Measurements from ENCODE around the gene FAAH. TPM values are rescaled to one million over a fixed set of nuclear protein-coding genes. Genes with fewer than 3 reads are reported as not detected.
"Not testable (repeated sequence)": the region's sequence is repeated elsewhere in the genome, so short reads cannot be mapped to it uniquely, and the experiment has no call there.

Gene FAAH
- total RNA-seq, 2 donors from 2014 or later, result 6.3 to 10.5 TPM

DNA sequence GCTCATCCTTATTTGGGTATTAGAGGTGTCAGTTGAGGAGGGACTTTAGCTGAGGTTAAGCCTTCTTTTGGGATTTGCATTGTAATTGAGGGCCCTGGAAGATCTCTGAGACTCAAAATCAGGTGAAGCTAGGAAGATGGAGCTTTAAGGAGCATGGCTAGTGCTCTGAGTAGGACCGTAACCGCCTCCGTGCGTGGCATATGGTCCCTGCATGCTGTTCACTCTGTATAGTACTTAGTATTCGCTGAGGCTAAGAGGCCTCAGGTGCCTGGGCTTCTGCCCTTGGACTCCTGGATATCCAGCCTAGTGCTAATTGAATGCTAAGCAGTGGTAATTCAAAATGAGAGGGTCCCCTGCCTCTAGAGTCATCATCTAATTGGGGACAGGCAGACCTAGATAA, 31.0 kb upstream of the FAAH start:
- H3K4me1 ChIP-seq, result no peaks in the 10 kb centered on the region
- H3K4me3 ChIP-seq, result no peak overlapping the region
- H3K27me3 ChIP-seq, result no peaks in the 10 kb centered on the region
- H3K36me3 ChIP-seq, result peaks cover 69% of the 10 kb centered on the region
- H3K27ac ChIP-seq, result no peak overlapping the region
- TF ChIP-seq, protein P1, sequence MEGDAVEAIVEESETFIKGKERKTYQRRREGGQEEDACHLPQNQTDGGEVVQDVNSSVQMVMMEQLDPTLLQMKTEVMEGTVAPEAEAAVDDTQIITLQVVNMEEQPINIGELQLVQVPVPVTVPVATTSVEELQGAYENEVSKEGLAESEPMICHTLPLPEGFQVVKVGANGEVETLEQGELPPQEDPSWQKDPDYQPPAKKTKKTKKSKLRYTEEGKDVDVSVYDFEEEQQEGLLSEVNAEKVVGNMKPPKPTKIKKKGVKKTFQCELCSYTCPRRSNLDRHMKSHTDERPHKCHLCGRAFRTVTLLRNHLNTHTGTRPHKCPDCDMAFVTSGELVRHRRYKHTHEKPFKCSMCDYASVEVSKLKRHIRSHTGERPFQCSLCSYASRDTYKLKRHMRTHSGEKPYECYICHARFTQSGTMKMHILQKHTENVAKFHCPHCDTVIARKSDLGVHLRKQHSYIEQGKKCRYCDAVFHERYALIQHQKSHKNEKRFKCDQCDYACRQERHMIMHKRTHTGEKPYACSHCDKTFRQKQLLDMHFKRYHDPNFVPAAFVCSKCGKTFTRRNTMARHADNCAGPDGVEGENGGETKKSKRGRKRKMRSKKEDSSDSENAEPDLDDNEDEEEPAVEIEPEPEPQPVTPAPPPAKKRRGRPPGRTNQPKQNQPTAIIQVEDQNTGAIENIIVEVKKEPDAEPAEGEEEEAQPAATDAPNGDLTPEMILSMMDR (IDR thresholded peaks at IDR 0.05), result no peak
- H3K9me3 ChIP-seq, result no peaks in the 10 kb centered on the region
- no peak for DNase-seq (ENCODE audit: low spot score)

DNA sequence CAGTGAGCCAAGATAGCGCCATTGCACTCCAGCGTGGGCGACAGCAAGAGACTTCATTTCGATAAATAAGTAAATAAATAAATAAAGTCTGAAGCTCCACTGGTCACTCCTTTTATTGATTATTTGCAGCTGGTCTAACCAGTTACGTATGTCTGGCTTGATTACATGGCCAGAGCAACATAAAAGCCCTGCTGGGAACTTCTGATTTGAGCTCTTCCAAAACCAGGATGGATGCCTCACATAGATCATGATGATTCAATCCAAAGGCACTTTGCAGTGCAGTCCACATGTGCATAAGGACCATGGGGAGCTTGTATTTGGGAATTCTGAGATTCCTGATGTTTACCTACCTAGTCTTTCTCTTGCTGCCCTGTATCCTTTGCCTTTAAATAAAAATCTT, 29.5 kb upstream of the FAAH start:
- Histone ChIP-seq H3K27me3 (no peaks in the 10 kb centered on the region), H3K4me1 (no peaks in the 10 kb centered on the region), H3K4me3 (no peak overlapping the region), H3K27ac (no peak overlapping the region), H3K36me3 (peaks cover 61% of the 10 kb centered on the region), H3K9me3 (no peaks in the 10 kb centered on the region)
- TF ChIP-seq, protein P1 (IDR thresholded peaks at IDR 0.05), result no peak
- DNase-seq (ENCODE audit: low spot score), result no peak

- H3K27ac ChIP-seq; DNase-seq (ENCODE audit: low spot score); H3K4me3 ChIP-seq; H3K27me3 ChIP-seq; H3K9me3 ChIP-seq; H3K4me1 ChIP-seq: not testable (repeated sequence)
- peaks cover 54% of the 10 kb centered on the region for H3K36me3 ChIP-seq
Measured at GRCh38 chr1:46365796-46366195, 28.3 kb upstream of the FAAH start.

DNA sequence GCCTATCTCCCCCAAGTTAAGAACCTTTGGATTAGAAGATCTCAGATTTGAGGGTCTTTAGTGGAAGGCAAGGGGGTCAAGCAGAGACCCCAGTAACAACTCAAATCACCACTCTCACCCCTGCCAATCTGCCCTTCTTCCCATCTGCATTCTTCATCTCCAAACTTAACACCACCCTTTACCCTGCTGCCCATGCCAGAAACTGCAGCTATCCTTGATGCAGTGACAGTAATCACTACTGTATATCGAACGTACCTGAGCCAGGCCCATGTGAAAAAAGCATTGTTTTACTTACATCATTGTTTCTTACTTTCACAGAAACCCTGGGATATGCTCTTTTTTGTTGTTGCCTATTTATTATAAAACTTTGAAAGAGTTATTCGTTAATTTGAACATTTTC, 27.0 kb upstream of the FAAH start:
- TF ChIP-seq, protein P1 (IDR thresholded peaks at IDR 0.05), result no peak
- no peak overlapping the region for H3K27ac ChIP-seq
- peaks cover 41% of the 10 kb centered on the region for H3K36me3 ChIP-seq

GRCh38 chr1:46367701-46368100, 26.4 kb upstream of the FAAH start:
- not testable (repeated sequence) for H3K4me1 ChIP-seq; H3K9me3 ChIP-seq; H3K27me3 ChIP-seq; DNase-seq (ENCODE audit: low spot score); H3K27ac ChIP-seq; H3K4me3 ChIP-seq
- peaks cover 35% of the 10 kb centered on the region for H3K36me3 ChIP-seq

More for the DNA sequence above, 27.0 kb upstream of the FAAH start:
- no peak for DNase-seq (ENCODE audit: low spot score)
- H3K27me3 ChIP-seq, result no peaks in the 10 kb centered on the region
- H3K9me3 ChIP-seq, result no peaks in the 10 kb centered on the region
- H3K4me3 ChIP-seq, result no peak overlapping the region
- no peaks in the 10 kb centered on the region for H3K4me1 ChIP-seq

DNA sequence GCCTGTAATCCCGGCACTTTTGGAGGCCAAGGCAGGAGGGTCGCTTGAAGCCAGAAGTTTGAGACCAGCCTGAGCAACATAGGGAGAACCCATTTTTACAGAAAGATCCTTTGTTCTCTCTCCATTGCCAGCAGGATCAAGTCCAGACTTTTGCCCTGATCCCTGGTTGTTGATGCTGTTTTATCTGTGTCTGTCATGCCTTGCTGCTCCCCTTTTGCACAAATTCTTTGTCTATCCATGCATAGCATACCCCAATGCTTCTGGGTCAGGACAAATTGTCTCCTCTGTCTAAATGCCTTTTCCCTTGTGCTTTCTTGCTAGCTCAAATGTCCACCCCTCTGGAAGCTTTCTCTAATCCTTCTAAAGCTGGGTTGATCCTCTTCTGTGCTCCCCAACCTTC, 25.3 kb upstream of the FAAH start:
- Histone ChIP-seq H3K27ac (no peak overlapping the region), H3K27me3 (no peaks in the 10 kb centered on the region), H3K4me1 (no peaks in the 10 kb centered on the region), H3K4me3 (no peak overlapping the region), H3K36me3 (peaks cover 26% of the 10 kb centered on the region), H3K9me3 (no peaks in the 10 kb centered on the region)
- DNase-seq (ENCODE audit: low spot score), result no peak
- TF ChIP-seq, protein P1 (IDR thresholded peaks at IDR 0.05), result no peak

GRCh38 chr1:46369542-46370213, 24.4 kb upstream of the FAAH start:
- Histone ChIP-seq H3K9me3 (no peaks in the 10 kb centered on the region), H3K36me3 (peaks cover 19% of the 10 kb centered on the region), H3K4me1 (no peaks in the 10 kb centered on the region), H3K27me3 (no peaks in the 10 kb centered on the region), H3K4me3 (no peak overlapping the region), H3K27ac (no peak overlapping the region)
- no peak for DNase-seq (ENCODE audit: low spot score)
- TF ChIP-seq, protein P1 (IDR thresholded peaks at IDR 0.05), result no peak
